Dermis microvascular lymphatic vessel endothelial cell (primary cell): ENCODE results near the gene SAMHD1. TPM values are rescaled to one million over a fixed set of nuclear protein-coding genes. Genes with fewer than 3 reads are reported as not detected.
A peak's percentile ranks its signal among the peaks of the same experiment; 100 is the strongest.
"Not testable (repeated sequence)": the region's sequence is repeated elsewhere in the genome, so short reads cannot be mapped to it uniquely, and the experiment has no call there.

ENCODE experiments used
- DNase-seq, 2 donors: peaks; one replicate each; pipeline versions ENCODE4 v3.0.0 to v3.0.0-alpha.2; 2010; ENCODE audit warnings: low read depth in 2 of 2
- total RNA-seq: library from RNA; depleted of rRNA; stranded (reverse); fragments of >200 nt; gene quantifications from 2 replicates; pipeline ENCODE4 v1.2.1, GENCODE V29; 2014

Gene SAMHD1
- total RNA-seq, 1 donor from 2014 or later, result 20.5 TPM

DNA sequence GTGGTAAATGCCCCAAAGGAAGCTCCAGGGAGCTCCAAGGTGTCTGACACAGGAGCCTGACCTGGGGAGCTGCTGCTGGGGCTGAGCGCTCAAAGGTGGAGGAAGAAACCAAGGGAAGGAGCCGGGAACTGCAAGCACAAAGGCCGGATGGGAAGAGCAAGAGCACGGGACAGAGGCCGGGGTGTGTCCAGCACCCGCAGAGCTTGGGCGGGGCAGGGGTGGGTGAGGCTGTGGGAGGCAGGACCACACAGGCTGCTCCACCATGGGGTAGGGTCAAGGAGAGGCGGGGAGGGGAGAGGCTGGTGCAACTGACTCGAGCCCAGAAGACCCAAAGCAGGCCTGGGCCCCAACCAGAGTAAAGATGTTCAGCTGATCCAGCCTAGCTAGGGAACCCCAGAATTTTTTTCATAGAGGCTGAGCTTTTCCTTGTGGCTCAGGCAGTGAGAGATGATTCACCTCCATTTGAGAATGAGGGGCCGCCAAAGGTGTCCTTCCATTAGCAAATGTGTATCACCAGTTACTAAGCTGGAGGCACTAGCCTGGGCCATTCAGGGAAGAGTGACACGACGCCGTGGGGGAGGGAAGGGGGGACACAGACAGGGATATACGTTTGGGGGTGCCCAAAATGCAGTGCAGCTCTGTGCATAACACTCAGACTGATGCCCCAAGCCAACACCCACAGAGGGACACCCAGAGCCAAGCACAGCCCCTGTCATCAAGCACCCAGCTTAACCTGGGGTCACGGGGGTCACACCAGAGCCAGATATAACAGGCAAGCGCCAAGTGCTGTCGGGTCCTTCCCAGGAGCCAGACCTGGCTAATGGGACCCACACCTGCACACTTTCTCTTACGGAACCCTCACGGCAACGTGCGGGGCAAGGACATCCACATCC is 96.9 kb downstream of the SAMHD1 start:
- peak in 1 of 2 donors; percentile 53 for DNase-seq

DNA sequence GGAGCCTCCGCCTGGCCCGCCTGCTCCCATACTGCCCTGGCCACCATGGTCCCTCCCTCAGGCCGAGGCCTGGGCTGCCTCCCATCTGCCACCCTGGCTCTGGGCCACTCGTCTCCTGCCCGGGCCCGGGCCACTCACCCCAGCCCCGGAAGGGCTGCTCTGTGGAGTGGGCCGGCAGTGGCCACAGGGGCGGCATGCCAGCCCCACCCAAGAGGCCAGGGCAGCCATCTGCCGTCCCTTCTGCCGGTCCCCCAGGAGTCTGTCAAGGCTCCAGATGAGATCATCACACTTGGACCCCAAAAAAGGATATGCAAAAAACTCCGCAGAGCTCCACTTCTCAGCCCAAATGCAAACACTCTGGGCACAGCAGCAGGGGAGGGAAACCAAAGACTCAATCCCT is 99.3 kb downstream of the SAMHD1 start:
- no peak for DNase-seq

DNA sequence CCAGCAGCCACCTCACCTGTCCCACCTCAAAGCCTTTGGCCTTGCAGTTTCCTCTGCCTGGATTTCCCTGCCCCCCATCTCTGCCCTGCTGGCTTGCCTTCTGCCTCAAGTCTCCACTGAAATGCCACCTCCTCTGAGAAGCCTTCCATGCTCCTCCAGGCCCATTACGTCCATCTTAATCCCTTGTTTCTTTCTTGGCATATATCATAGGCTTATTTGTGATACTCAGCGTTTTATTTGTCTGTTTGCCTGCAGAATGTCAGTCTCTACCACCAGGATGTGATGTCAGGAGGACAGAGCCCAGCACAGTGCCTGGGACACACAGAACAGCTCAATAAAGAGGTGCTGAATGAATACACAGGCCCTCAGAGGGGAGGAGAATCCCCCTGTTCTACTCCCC is 100.0 kb downstream of the SAMHD1 start:
- DNase-seq, result no peak

DNA sequence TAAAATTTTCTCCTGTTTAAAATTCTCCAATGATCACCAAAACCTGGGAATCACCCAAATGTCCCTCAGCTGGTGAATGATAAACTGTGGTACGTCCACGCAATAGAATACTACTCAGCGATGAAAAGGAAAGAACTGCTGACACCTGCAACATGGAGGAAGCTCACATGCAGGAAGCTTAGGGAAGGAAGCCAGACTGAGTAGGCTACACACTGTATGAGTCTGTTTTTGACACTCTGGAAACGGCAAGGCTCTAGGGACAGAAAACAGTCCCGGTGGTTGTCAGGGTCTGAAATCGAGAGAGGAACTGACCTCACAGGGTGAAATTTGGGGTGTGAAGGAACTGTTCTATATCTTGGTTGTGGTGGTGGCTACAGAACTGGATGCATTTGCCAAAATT is 100.7 kb downstream of the SAMHD1 start:
- DNase-seq, result no peak

DNA sequence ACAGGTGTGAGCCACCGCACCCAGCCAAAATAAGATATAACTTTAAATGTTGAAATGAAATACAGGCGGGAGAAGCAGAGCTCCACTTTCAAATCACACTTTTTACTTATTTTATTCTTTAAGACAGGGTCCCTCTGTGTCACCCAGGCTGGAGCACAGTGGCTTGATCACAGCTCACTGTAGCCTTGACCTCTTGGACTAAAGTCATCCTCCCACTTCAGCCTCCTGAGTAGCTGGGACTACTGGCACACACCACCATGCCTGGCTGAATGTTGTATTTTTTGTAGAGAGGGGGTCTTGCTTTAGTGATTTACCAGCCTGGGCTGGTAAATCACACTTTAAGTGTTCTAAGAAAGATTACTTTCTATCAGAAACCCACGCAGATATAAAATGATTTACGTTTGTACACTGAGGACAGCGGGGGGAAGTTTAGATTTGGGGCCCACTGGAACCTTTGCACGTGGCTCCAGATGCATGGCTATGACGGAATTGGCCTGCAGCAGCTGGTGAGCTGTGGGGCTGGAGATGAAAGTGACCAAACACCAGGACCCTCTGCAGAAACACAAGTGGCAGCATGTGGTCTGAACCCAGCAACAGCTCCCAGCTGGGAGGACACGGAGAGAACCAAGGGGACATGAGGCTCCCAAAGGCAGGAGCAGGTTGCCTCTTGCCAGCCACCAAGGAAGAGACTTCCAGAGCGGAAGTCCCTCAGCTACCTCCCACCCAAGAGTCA is 102.0 kb downstream of the SAMHD1 start:
- DNase-seq, result no peak

DNA sequence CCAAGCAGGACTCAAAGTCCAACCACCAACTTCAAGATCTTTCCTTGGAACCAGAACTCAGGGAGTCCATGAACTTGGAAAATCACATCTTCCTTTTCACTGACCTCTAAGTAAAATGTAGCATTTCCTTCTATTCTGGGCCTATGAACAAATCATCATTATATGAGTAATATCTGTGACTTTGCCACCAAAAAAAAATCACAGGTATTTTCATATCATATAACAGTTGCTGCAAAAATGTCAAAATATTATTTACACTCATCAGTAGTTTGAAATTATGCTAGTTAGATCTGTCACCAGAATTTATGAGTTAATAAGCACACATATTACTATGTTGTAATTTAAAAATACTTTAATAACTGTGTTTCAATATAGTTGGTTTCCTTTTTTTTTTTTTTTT is 102.8 kb downstream of the SAMHD1 start:
- DNase-seq, result no peak

DNA sequence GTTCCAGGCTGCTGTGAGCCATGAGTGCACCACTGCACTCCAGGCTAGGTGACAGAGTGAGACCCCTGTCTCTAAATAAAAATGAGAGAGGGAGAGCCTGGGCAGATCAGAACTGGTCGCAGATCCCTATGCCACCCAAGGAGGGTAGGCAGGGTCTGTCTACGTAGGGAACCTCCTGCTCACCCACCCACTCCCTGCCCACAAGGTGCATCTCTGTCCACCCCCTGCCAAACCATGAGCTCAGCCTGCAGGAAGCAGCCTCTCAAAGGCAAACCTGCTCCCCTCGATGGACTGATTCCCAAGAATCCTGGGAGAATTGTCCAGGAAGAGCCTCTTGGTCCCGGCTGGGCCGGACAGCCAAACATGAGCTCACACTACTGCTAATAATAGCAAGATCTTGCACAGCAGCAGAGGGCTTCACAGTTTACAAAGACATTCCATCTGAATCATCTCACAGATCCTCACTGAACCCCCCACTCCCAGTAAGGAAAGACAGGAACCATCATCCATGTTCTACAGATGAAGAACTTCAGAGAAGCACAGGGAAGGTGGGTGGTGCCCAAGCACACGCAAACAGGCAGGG is 103.3 kb downstream of the SAMHD1 start:
- peak in 1 of 2 donors; percentile 60 for DNase-seq

DNA sequence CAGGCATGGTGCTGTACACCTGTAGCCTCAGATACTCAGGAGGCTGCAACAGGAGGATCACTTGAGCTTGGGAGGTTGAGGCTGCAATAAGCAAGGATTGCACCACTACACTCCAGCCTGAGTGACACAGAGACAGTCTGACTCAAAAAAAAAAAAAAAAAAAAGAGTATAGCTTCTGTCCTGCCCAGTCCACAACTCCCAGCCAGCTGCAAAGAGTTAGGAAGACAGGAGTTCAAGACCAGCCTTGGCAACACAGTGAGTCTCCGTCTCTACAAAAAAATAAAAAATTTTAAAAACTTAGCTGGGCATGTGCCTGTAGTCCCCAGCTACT is 103.8 kb downstream of the SAMHD1 start:
- DNase-seq, result no peak

DNA sequence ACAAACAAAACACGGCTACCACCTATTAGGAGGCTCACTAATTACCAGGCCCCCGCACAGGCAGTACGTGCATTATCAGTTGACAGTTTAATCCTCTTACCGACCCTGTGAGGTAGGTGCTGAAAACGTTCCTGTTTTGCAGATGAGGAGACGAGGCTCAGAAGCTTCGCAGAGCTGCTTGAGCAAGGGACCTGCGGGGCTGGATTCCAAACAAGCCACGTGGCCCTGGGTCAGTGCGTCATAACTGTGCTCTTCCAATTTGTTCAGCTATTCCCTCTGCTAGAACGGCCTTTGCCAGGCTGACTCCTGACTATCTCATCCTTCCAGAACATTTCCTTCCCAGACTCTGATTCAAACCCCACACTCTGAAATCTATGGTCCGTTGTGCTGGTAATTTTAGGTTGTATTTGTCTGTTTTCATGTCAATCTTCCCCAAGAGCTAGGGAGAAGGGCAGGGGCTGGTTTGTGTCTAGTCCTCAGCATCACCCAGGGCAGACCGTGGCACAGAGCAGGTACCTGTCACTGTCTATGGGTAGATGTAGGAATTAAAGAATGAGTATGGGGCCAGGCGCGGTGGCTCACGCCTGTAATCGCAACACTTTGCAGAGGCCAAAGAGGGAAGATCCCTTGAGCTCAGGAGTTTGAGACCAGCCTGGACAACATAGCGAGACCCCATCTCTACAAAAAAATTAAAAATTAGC is 104.3 kb downstream of the SAMHD1 start:
- DNase-seq, result peak in 1 of 2 donors; percentile 29

DNA sequence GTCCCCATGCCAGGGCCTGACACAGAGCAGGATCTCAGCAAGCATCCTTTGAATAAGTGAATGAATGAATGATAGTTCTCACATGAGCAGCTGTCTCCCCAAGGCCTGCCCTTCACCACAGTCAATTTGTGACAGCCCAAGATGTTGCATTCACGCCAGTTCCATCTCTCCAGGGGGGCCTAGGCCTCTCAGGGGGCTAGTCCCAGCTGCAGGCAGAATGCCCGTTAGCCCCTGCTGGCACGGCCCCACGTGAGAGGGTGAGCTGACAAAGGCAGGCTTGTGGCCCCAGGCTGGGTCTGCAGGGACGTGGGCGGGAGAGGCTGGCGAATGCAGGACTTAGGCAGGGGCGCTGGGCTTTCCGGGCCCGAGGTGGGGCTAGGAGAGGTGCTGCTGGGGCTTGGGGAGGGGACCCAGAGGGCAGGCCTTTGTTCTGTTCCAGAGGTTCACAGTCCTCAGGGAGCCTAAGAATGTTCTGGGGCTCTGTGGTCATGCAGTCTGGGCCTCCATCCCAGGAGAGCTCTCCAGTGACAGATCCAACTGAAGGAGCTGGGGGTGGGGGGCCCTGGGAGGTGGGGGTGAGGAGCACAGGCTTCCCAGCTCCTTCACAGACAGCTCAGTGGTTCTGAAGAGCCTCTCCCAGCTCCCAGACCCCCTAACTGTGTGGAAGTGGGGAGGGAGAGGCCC is 106.1 kb downstream of the SAMHD1 start:
- DNase-seq, result no peak

DNA sequence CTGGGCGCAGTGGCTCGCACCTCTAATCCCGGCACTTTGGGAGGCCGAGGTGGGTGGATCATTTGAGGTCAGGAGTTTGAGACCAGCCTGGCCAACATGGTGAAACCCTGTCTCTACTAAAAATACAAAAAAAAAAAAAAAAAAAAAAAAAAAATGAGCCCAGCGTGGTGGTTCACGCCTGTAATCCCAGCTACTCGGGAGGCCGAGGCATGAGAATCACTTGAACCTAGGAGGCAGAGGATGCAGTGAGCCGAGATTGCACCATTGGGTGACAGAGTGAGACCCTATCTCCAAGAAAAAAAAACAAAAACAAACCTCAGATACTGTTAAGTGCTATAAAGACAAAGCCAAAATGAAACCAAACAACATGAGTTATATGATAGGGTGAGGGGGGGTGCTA is 110.5 kb downstream of the SAMHD1 start:
- DNase-seq, result not testable (repeated sequence)

Other genes starting within 250 kb of the SAMHD1 start
- 28.3 and 28.9 TPM in 2 replicates for gene NDRG3, start 205.6 kb downstream of the SAMHD1 start, total RNA-seq
- gene DSN1, start 177.9 kb downstream of the SAMHD1 start, total RNA-seq, result 16.4 and 18.7 TPM in 2 replicates
- 0.13 TPM in 2 replicates for gene TLDC2, start 75.6 kb downstream of the SAMHD1 start, total RNA-seq
- 3.0 and 7.1 TPM in 2 replicates for gene RBL1, start 144.3 kb upstream of the SAMHD1 start, total RNA-seq
- 189 and 297 TPM in 2 replicates for gene RPN2, start 227.6 kb upstream of the SAMHD1 start, total RNA-seq
- gene MROH8, start 227.8 kb upstream of the SAMHD1 start, total RNA-seq, result 0.64 and 1.6 TPM in 2 replicates